ENCODE results near the gene WNT5B. TPM values are rescaled to one million over a fixed set of nuclear protein-coding genes. Genes with fewer than 3 reads are reported as not detected.
A peak's percentile ranks its signal among the peaks of the same experiment; 100 is the strongest.

WNT5B gene
- total RNA-seq, 3 donors from 2014 or later (not counting 1 experiment from before 2014, with no cell fraction given) = not detected

- no peaks in the 10 kb centered on the region for H3K36me3 Mint-ChIP-seq
- H3K9me3 Mint-ChIP-seq = no peaks in the 10 kb centered on the region
- 92% methylated on average over 11 of the region's 11 CpGs for WGBS (ENCODE audit: insufficient coverage)
- Histone ChIP-seq H3K36me3 (ENCODE audit: control insufficient read depth, insufficient read depth, low read length) (no peaks in the 10 kb centered on the region), H3K27me3 (ENCODE audit: control insufficient read depth, insufficient read depth, low read length) (no peaks in the 10 kb centered on the region), H3K9me3 (ENCODE audit: control insufficient read depth, insufficient read depth, low read length) (no peaks in the 10 kb centered on the region), H3K27ac (ENCODE audit: low read length) (no peak overlapping the region), H3K4me1 (ENCODE audit: control insufficient read depth, insufficient read depth, low read length) (peaks cover 31% of the 10 kb centered on the region), H3K4me3 (ENCODE audit: low read length) (no peak overlapping the region)
- H3K27ac Mint-ChIP-seq = peak overlapping the region; percentile 73 to 75
- H3K4me3 Mint-ChIP-seq = peak overlapping the region; percentile 90
- ATAC-seq (no peak), DNase-seq (peak in 1 of 2 donors; percentile 33)
- H3K27me3 Mint-ChIP-seq (ENCODE audit: low read depth in 2 of 2) = no peaks in the 10 kb centered on the region
- intact Hi-C loops (cut with micrococcal nuclease) = no loop called here
- H3K4me1 Mint-ChIP-seq = peaks cover 46 to 56% of the 10 kb centered on the region in 2 donors
- no peak for TF ChIP-seq CTCF (IDR thresholded peaks at IDR 0.05)
Observed at GRCh38 chr12:1663440-1664132, 34.6 kb downstream of the WNT5B start.

GRCh38 chr12:1665366-1665765 lies 36.3 kb downstream of the WNT5B start:
- intact Hi-C loops (cut with micrococcal nuclease) = no loop called here
- DNase-seq (no peak), ATAC-seq (no peak)
- no peaks in the 10 kb centered on the region for H3K36me3 Mint-ChIP-seq
- H3K27me3 Mint-ChIP-seq (ENCODE audit: low read depth in 2 of 2) = no peaks in the 10 kb centered on the region
- Histone ChIP-seq H3K27me3 (ENCODE audit: control insufficient read depth, insufficient read depth, low read length) (no peaks in the 10 kb centered on the region), H3K4me3 (ENCODE audit: low read length) (no peak overlapping the region), H3K27ac (ENCODE audit: low read length) (no peak overlapping the region), H3K36me3 (ENCODE audit: control insufficient read depth, insufficient read depth, low read length) (no peaks in the 10 kb centered on the region), H3K4me1 (ENCODE audit: control insufficient read depth, insufficient read depth, low read length) (peaks cover 47% of the 10 kb centered on the region), H3K9me3 (ENCODE audit: control insufficient read depth, insufficient read depth, low read length) (no peaks in the 10 kb centered on the region)
- WGBS (ENCODE audit: insufficient coverage) = 96% methylated on average over 2 of the region's 2 CpGs
- no peaks in the 10 kb centered on the region for H3K9me3 Mint-ChIP-seq
- peak overlapping the region; percentile 47 for H3K4me3 Mint-ChIP-seq
- peaks cover 55 to 66% of the 10 kb centered on the region in 2 donors for H3K4me1 Mint-ChIP-seq
- no peak for TF ChIP-seq CTCF (IDR thresholded peaks at IDR 0.05)
- H3K27ac Mint-ChIP-seq = peak overlapping the region; percentile 73 to 81

- Mint-ChIP-seq H3K4me1 (peaks cover 61 to 71% of the 10 kb centered on the region in 2 donors), H3K4me3 (peak overlapping the region; percentile 39), H3K36me3 (no peaks in the 10 kb centered on the region), H3K27me3 (ENCODE audit: low read depth in 2 of 2) (no peaks in the 10 kb centered on the region), H3K9me3 (no peaks in the 10 kb centered on the region), H3K27ac (peak overlapping the region; percentile 77 to 93)
- intact Hi-C loops (cut with micrococcal nuclease) = no loop called here
- Histone ChIP-seq H3K27me3 (ENCODE audit: control insufficient read depth, insufficient read depth, low read length) (no peaks in the 10 kb centered on the region), H3K4me3 (ENCODE audit: low read length) (no peak overlapping the region), H3K36me3 (ENCODE audit: control insufficient read depth, insufficient read depth, low read length) (no peaks in the 10 kb centered on the region), H3K9me3 (ENCODE audit: control insufficient read depth, insufficient read depth, low read length) (no peaks in the 10 kb centered on the region), H3K27ac (ENCODE audit: low read length) (no peak overlapping the region), H3K4me1 (ENCODE audit: control insufficient read depth, insufficient read depth, low read length) (peaks cover 54% of the 10 kb centered on the region)
- no peak for TF ChIP-seq CTCF (IDR thresholded peaks at IDR 0.05)
- ATAC-seq (no peak), DNase-seq (no peak)
- 73% methylated on average over 3 of the region's 5 CpGs for WGBS (ENCODE audit: insufficient coverage)
Observed at GRCh38 chr12:1666215-1666614, 37.2 kb downstream of the WNT5B start.
